HepG2 (cell line): Measurements from ENCODE around the gene DBN1. TPM values are rescaled to one million over a fixed set of nuclear protein-coding genes. Genes with fewer than 3 reads are reported as not detected.
A peak's percentile ranks its signal among the peaks of the same experiment; 100 is the strongest.

Source experiments
- CEBPG ChIP-seq: IDR thresholded peaks from 2 replicates; pipeline ENCODE4 v1.6.1; 2016
- FOXM1 ChIP-seq: sonication (generic); formaldehyde crosslinking; IDR thresholded peaks from 2 replicates; pipeline ENCODE4 v1.5.0; 2020; ENCODE audit warnings: missing genetic modification reagents
- GABPA ChIP-seq, 2 experiments: IDR thresholded peaks; 2 replicates each; pipeline ENCODE4 v1.6.1; 2011 to 2016; ENCODE audit warnings: low read depth in 2 of 2, low read length in 1 of 2, missing biosample characterization in 1 of 2, missing genetic modification characterization in 1 of 2
- HOXD1 ChIP-seq: sonication (generic); formaldehyde crosslinking; IDR thresholded peaks from 2 replicates; pipeline ENCODE4 v1.5.0; 2020; ENCODE audit warnings: missing genetic modification reagents
- ISX ChIP-seq: sonication (generic); formaldehyde crosslinking; conservative IDR thresholded peaks from 2 replicates; pipeline ENCODE4 v1.5.0; 2020; ENCODE audit warnings: missing genetic modification reagents
- KLF15 ChIP-seq: sonication (generic); formaldehyde crosslinking; IDR thresholded peaks from 2 replicates; pipeline ENCODE4 v1.8.1; 2023; ENCODE audit warnings: borderline replicate concordance, mild to moderate bottlenecking, inconsistent platforms, missing genetic modification reagents, mixed read lengths
- NRL ChIP-seq: sonication (generic); formaldehyde crosslinking; IDR thresholded peaks from 2 replicates; pipeline ENCODE4 v1.5.0; 2020; ENCODE audit warnings: missing genetic modification reagents, mild to moderate bottlenecking, moderate library complexity, borderline replicate concordance
- SATB2 ChIP-seq: sonication (generic); formaldehyde crosslinking; IDR thresholded peaks from 2 replicates; pipeline ENCODE4 v1.5.0; 2020; ENCODE audit warnings: missing genetic modification reagents
- SNAI1 ChIP-seq: sonication (generic); formaldehyde crosslinking; IDR thresholded peaks from 2 replicates; pipeline ENCODE4 v1.5.0; 2020; ENCODE audit warnings: mild to moderate bottlenecking, missing genetic modification reagents, borderline replicate concordance
- SPEN ChIP-seq: sonication (generic); formaldehyde crosslinking; IDR thresholded peaks from 2 replicates; pipeline ENCODE4 v1.5.1; 2020; ENCODE audit warnings: low read depth, mild to moderate bottlenecking, missing genetic modification reagents
- ZFP36L1 ChIP-seq: sonication (generic); formaldehyde crosslinking; IDR thresholded peaks from 2 replicates; pipeline ENCODE4 v1.8.0; 2022; ENCODE audit warnings: mild to moderate bottlenecking, missing genetic modification reagents, moderate library complexity
- ZNF205 ChIP-seq: IDR thresholded peaks from 2 replicates; pipeline ENCODE4 v1.6.1; 2018; ENCODE audit warnings: missing biosample characterization, missing genetic modification reagents
- polyA plus RNA-seq, 8 experiments: library from polyadenylated mRNA; depleted of rRNA in 3 of 8; stranded (reverse) in 7 of 8; unstranded in 1 of 8; fragments of >200 nt; fragmentation: Illumina TruSeq in 4 of 8; extraction: Trizol in 4 of 8; gene quantifications; 2 replicates each; pipeline versions ENCODE4 v1.2.1 to v1.2.3, GENCODE V29; 2011 to 2016; ENCODE audit warnings: low read depth in 4 of 8, missing spikeins in 1 of 8, mixed read lengths in 1 of 8; ENCODE audit not compliant: insufficient read depth in 1 of 8
- total RNA-seq, 5 experiments: library from RNA; depleted of rRNA; stranded (reverse); fragments of >200 nt; fragmentation: Illumina TruSeq; extraction: Trizol; gene quantifications; 2 replicates each; pipeline ENCODE4 v1.2.3, GENCODE V29; 2016; ENCODE audit warnings: low read depth in 1 of 5
- TF ChIP-seq, protein P1 (sequence below): sonication (generic); formaldehyde crosslinking; IDR thresholded peaks from one replicate; pipeline ENCODE4 v1.5.1; 2020; ENCODE audit warnings: mild to moderate bottlenecking, missing genetic modification reagents; ENCODE audit errors: not compliant biosample characterization
- TF ChIP-seq, protein P2 (sequence below), 2 experiments: sonication (generic) in 1 of 2; formaldehyde crosslinking in 1 of 2; IDR thresholded peaks; 2 replicates each; pipeline versions ENCODE4 v1.4.0 to v1.6.1; 2016 to 2020; ENCODE audit warnings: borderline replicate concordance in 1 of 2, low read depth in 1 of 2, mild to moderate bottlenecking in 1 of 2, missing genetic modification reagents in 1 of 2

The DBN1 gene
- total and polyA plus RNA-seq, 2 of the 13 experiments (the other 11 are each of a cell fraction or from before 2014, with no cell fraction given) = 27.0 to 37.3 TPM

GRCh38 chr5:177516601-177517568 lies 43.5 kb upstream of the DBN1 start, which contains the start of gene DDX41 (continued):
- TF ChIP-seq KLF15 (CRISPR knock-in tag) = no peak
- peak; percentile 85; the same call in 1 of the 2 replicates for TF ChIP-seq ZNF205
- TF ChIP-seq, protein P1, sequence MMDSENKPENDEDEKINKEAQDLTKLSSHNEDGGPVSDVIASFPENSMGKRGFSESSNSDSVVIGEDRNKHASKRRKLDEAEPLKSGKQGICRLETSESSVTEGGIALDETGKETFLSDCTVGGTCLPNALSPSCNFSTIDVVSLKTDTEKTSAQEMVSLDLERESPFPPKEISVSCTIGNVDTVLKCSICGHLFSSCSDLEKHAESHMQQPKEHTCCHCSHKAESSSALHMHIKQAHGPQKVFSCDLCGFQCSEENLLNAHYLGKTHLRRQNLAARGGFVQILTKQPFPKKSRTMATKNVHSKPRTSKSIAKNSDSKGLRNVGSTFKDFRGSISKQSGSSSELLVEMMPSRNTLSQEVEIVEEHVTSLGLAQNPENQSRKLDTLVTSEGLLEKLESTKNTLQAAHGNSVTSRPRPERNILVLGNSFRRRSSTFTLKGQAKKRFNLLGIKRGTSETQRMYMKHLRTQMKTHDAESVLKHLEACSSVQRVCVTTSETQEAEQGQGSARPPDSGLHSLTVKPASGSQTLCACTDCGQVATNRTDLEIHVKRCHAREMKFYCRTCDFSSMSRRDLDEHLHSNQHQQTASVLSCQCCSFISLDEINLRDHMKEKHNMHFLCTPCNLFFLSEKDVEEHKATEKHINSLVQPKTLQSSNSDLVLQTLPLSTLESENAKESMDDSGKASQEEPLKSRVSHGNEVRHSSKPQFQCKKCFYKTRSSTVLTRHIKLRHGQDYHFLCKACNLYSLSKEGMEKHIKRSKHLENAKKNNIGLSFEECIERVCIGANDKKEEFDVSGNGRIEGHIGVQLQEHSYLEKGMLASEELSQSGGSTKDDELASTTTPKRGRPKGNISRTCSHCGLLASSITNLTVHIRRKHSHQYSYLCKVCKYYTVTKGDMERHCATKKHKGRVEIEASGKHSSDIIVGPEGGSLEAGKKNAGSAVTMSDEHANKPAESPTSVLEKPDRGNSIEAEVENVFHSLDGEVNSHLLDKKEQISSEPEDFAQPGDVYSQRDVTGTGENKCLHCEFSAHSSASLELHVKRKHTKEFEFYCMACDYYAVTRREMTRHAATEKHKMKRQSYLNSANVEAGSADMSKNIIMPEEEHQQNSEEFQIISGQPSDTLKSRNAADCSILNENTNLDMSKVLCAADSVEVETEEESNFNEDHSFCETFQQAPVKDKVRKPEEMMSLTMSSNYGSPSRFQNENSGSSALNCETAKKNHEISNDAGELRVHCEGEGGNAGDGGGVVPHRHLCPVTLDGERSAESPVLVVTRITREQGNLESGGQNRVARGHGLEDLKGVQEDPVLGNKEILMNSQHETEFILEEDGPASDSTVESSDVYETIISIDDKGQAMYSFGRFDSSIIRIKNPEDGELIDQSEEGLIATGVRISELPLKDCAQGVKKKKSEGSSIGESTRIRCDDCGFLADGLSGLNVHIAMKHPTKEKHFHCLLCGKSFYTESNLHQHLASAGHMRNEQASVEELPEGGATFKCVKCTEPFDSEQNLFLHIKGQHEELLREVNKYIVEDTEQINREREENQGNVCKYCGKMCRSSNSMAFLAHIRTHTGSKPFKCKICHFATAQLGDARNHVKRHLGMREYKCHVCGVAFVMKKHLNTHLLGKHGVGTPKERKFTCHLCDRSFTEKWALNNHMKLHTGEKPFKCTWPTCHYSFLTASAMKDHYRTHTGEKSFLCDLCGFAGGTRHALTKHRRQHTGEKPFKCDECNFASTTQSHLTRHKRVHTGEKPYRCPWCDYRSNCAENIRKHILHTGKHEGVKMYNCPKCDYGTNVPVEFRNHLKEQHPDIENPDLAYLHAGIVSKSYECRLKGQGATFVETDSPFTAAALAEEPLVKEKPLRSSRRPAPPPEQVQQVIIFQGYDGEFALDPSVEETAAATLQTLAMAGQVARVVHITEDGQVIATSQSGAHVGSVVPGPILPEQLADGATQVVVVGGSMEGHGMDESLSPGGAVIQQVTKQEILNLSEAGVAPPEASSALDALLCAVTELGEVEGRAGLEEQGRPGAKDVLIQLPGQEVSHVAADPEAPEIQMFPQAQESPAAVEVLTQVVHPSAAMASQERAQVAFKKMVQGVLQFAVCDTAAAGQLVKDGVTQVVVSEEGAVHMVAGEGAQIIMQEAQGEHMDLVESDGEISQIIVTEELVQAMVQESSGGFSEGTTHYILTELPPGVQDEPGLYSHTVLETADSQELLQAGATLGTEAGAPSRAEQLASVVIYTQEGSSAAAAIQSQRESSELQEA (CRISPR knock-in tag) = no peak
- peak; percentile 68 for TF ChIP-seq CEBPG (CRISPR knock-in tag)
- TF ChIP-seq SNAI1 (CRISPR knock-in tag) = no peak
- TF ChIP-seq HOXD1 (CRISPR knock-in tag) = no peak; the same call in 1 of the 2 replicates
- peak; percentile 93 for TF ChIP-seq SPEN (CRISPR knock-in tag)
- no peak for TF ChIP-seq GABPA (IDR thresholded peaks at IDR 0.05; ENCODE audit: low read depth, low read length)
- TF ChIP-seq GABPA (CRISPR knock-in tag; IDR thresholded peaks at IDR 0.05; ENCODE audit: low read depth) = peak; percentile 87
- TF ChIP-seq NRL (CRISPR knock-in tag) = no peak; the same call in 1 of the 2 replicates
- TF ChIP-seq ZFP36L1 = no peak
- 0 out of 2 replicates have a peak, but pooled peaks have one; percentile 23 for TF ChIP-seq ISX (CRISPR knock-in tag)
- peak; percentile 49; the same call in 1 of the 2 replicates for TF ChIP-seq FOXM1 (CRISPR knock-in tag)
- TF ChIP-seq SATB2 (CRISPR knock-in tag) = 0 out of 2 replicates have a peak, but pooled peaks have one; percentile 24
- TF ChIP-seq, protein P2, sequence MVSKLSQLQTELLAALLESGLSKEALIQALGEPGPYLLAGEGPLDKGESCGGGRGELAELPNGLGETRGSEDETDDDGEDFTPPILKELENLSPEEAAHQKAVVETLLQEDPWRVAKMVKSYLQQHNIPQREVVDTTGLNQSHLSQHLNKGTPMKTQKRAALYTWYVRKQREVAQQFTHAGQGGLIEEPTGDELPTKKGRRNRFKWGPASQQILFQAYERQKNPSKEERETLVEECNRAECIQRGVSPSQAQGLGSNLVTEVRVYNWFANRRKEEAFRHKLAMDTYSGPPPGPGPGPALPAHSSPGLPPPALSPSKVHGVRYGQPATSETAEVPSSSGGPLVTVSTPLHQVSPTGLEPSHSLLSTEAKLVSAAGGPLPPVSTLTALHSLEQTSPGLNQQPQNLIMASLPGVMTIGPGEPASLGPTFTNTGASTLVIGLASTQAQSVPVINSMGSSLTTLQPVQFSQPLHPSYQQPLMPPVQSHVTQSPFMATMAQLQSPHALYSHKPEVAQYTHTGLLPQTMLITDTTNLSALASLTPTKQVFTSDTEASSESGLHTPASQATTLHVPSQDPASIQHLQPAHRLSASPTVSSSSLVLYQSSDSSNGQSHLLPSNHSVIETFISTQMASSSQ (IDR thresholded peaks at IDR 0.05; ENCODE audit: low read depth) = no peak
- TF ChIP-seq, protein P2 (CRISPR knock-in tag; IDR thresholded peaks at IDR 0.05; ENCODE audit: borderline replicate concordance) = peak; percentile 85
